KMS-11 (cell line): ENCODE results near the gene ACTL10.

ENCODE experiments used
- H2AFZ ChIP-seq: fragments of 200-600 bp; sonication (generic); 2 replicates; pipeline ENCODE4 v1.6.1; 2016; ENCODE audit warnings: antibody characterized with exemption, mixed run types, low read depth
- H3K27ac ChIP-seq: fragments of 200-600 bp; sonication (generic); 2 replicates; pipeline ENCODE4 v1.6.1; 2016; ENCODE audit warnings: mild to moderate bottlenecking, mixed run types
- H3K27me3 ChIP-seq: fragments of 200-600 bp; sonication (generic); 2 replicates; pipeline ENCODE4 v1.6.1; 2017; ENCODE audit warnings: mild to moderate bottlenecking, low read depth, mixed run types, moderate library complexity; ENCODE audit not compliant: insufficient read depth
- H3K36me3 ChIP-seq: fragments of 200-600 bp; sonication (generic); 2 replicates; pipeline ENCODE4 v1.6.1; 2017; ENCODE audit warnings: mild to moderate bottlenecking, mixed run types; ENCODE audit not compliant: insufficient read depth
- H3K4me1 ChIP-seq: fragments of 200-600 bp; sonication (generic); 2 replicates; pipeline ENCODE4 v1.6.1; 2016; ENCODE audit warnings: mild to moderate bottlenecking, low read depth, mixed run types; ENCODE audit not compliant: poor library complexity, severe bottlenecking
- H3K4me2 ChIP-seq: fragments of 200-600 bp; sonication (generic); 2 replicates; pipeline ENCODE4 v1.7.0; 2016; ENCODE audit warnings: mild to moderate bottlenecking, mixed run types
- H3K4me3 ChIP-seq: fragments of 200-600 bp; sonication (generic); IDR thresholded peaks from 2 replicates; pipeline ENCODE4 v1.6.1; 2017; ENCODE audit warnings: low read depth, low read length, mixed read lengths; ENCODE audit not compliant: insufficient read depth
- H3K79me2 ChIP-seq: fragments of 200-600 bp; sonication (generic); 2 replicates; pipeline ENCODE4 v1.6.1; 2016; ENCODE audit warnings: low read depth, mixed run types; ENCODE audit not compliant: insufficient read depth
- H3K9ac ChIP-seq: fragments of 200-600 bp; sonication (generic); 2 replicates; pipeline ENCODE4 v1.6.1; 2016; ENCODE audit warnings: mild to moderate bottlenecking, mixed run types
- H4K20me1 ChIP-seq: fragments of 200-600 bp; sonication (generic); 2 replicates; pipeline ENCODE4 v1.6.1; 2016; ENCODE audit warnings: mild to moderate bottlenecking, mixed run types; ENCODE audit not compliant: insufficient read depth
- CTCF ChIP-seq: fragments of 200-600 bp; sonication (generic); conservative IDR thresholded peaks from 2 replicates; pipeline ENCODE4 v1.6.1; 2017; ENCODE audit warnings: low read depth, mild to moderate bottlenecking, antibody characterized with exemption, low read length, moderate library complexity, mixed read lengths

Gene ACTL10

GRCh38 chr20:33688938-33689424, 22.2 kb downstream of the ACTL10 start:
- TF ChIP-seq CTCF, result no peak
- no peak overlapping the region for H3K4me2 ChIP-seq
- H3K27ac ChIP-seq, result no peak overlapping the region

GRCh38 chr20:33689493-33689892, 22.8 kb downstream of the ACTL10 start:
- Histone ChIP-seq H4K20me1 (peaks cover 6% of the 10 kb centered on the region; the same call in 1 of the 2 replicates), H3K27me3 (no peaks in the 10 kb centered on the region), H3K27ac (no peak overlapping the region), H2AFZ (no peak overlapping the region), H3K36me3 (no peaks in the 10 kb centered on the region), H3K4me2 (no peak overlapping the region), H3K4me3 (no peak overlapping the region), H3K4me1 (peaks cover 32% of the 10 kb centered on the region), H3K9ac (no peak overlapping the region), H3K79me2 (peaks cover 11% of the 10 kb centered on the region)
- TF ChIP-seq CTCF, result no peak

More at GRCh38 chr20:33688938-33689424, 22.2 kb downstream of the ACTL10 start:
- H3K79me2 ChIP-seq, result peaks cover 16% of the 10 kb centered on the region
- no peak overlapping the region for H3K4me3 ChIP-seq
- H3K4me1 ChIP-seq, result peaks cover 37% of the 10 kb centered on the region
- H3K27me3 ChIP-seq, result no peaks in the 10 kb centered on the region
- H4K20me1 ChIP-seq, result peaks cover 11% of the 10 kb centered on the region
- no peak overlapping the region for H3K9ac ChIP-seq
- H2AFZ ChIP-seq, result no peak overlapping the region
- H3K36me3 ChIP-seq, result no peaks in the 10 kb centered on the region

GRCh38 chr20:33689973-33690372, 23.2 kb downstream of the ACTL10 start:
- H3K27ac ChIP-seq, result no peak overlapping the region
- H3K4me3 ChIP-seq, result no peak overlapping the region
- peaks cover 6% of the 10 kb centered on the region for H3K79me2 ChIP-seq
- H3K27me3 ChIP-seq, result no peaks in the 10 kb centered on the region
- H3K36me3 ChIP-seq, result no peaks in the 10 kb centered on the region
- H3K4me1 ChIP-seq, result peaks cover 27% of the 10 kb centered on the region
- H3K4me2 ChIP-seq, result no peak overlapping the region
- H2AFZ ChIP-seq, result no peak overlapping the region
- no peak for TF ChIP-seq CTCF
- peaks cover 1% of the 10 kb centered on the region; the same call in 1 of the 2 replicates for H4K20me1 ChIP-seq
- H3K9ac ChIP-seq, result no peak overlapping the region

- no peaks in the 10 kb centered on the region for H3K79me2 ChIP-seq
- no peaks in the 10 kb centered on the region for H3K27me3 ChIP-seq
- no peak overlapping the region for H2AFZ ChIP-seq
- H3K36me3 ChIP-seq, result no peaks in the 10 kb centered on the region
- no peak overlapping the region for H3K4me2 ChIP-seq
- no peak for TF ChIP-seq CTCF
- no peaks in the 10 kb centered on the region for H4K20me1 ChIP-seq
- no peak overlapping the region for H3K4me3 ChIP-seq
- H3K4me1 ChIP-seq, result peaks cover 9% of the 10 kb centered on the region
- no peak overlapping the region for H3K27ac ChIP-seq
- no peak overlapping the region for H3K9ac ChIP-seq
Observed at GRCh38 chr20:33693289-33693688, 26.5 kb downstream of the ACTL10 start.
